Right forelimb (tissue), 1 donor: ENCODE measurements around the gene NPW.

Experiments used
- DNase-seq: peaks from one replicate; pipeline ENCODE4 v3.0.0-alpha.2; 2018

Gene NPW

GRCh38 chr16:2019518-2019920, at the start of gene NPW:
TSS of gene NPW (plus strand) at chr16:2019785.
- no peak for DNase-seq

GRCh38 chr16:1971796-1972489, 47.6 kb upstream of the NPW start, which contains the start of gene TBL3:
TSS of gene TBL3 (plus strand) at chr16:1972053. CDS start at chr16:1972165, 112 bp downstream.
- DNase-seq: peak; percentile 99

DNA sequence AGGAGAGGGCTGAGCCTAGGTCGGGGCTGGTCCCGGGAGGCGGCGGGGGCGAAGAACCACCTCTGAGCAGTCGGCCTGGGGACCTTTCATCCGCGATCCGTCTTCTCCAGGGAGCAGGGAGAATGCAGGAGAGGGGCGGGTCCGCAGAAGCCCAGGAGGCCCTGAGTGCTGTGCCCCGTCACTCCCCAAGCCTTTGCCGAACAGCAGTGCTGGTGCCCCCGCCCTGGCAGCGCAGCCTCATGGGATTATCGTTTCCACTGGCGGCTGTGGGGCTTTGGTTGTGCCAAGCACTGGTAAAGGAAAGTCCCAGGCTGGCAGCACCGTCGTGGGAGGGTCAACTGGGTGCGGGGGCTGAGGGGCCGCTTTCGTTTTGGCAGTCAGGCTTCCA, 47.1 kb upstream of the NPW start:
- peak; percentile 42 for DNase-seq

- no peak for DNase-seq
These were observed 46.0 kb upstream of the NPW start for GRCh38 chr16:1973461-1974156.

DNA sequence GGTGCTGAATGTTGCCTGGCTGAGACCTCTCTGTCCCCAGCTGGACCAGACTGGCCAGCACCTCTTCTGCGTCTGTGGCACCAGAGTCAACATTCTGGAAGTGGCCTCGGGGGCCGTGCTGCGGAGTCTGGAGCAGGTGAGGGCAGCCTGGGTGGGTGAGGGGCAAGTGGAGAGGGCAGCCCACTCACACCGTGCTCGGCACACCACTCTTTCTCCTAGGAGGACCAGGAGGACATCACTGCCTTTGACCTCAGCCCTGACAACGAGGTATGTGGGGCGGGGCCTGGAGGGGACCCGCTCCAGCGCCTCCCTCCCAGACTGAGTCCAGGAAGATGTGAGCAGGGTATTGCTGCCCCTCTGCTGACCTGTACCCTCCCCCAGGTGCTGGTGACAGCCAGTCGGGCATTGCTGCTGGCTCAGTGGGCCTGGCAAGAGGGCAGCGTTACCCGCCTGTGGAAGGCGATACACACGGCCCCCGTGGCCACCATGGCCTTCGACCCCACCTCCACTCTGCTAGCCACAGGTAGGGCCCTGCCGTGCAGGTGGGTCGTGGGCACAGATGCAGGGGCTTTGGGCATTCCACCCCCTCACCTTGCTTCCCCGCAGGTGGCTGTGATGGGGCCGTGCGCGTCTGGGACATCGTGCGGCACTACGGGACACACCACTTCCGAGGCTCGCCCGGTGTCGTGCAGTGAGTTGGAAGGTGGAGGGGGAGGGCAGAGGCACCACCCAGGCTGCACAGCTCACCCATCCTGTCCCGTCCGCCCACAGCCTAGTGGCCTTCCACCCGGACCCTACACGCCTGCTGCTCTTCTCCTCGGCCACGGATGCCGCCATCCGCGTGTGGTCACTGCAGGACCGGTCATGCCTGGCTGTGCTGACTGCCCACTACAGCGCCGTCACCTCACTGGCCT, 45.2 kb upstream of the NPW start:
- DNase-seq: no peak

GRCh38 chr16:1975432-1976215, 44.0 kb upstream of the NPW start:
- no peak for DNase-seq

DNA sequence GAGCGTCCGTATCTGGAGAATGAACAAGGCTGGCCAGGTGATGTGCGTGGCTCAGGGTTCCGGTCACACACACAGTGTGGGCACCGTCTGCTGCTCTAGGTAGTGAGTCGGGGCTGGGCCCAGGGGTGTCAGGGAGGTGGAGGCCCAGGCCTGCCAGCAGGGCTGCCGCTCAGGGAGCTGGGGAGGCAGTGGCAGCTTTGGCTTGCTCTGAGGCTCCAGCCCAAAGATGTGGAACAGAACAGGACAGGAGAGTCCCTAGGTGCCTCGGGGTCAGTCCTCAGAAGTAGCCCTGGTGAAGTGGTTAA, 43.4 kb upstream of the NPW start:
- DNase-seq: no peak

- no peak for DNase-seq
These were observed 42.4 kb upstream of the NPW start for GRCh38 chr16:1976951-1977874.

DNA sequence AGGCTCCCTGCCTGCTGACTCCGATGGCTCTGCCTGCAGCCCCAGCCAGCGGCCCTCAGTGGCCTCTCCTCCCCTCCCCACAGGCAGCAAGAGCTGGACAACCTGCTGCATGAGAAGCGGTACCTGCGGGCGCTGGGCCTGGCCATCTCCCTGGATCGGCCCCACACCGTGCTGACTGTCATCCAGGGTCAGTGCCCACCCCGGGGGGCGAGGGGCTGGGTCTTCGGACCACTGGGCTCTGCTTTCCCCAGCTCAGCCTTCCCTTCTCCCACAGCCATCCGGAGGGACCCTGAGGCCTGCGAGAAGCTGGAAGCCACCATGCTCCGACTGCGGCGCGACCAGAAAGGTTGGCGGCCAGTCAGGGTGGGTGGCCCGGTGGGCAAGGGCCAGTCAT, 41.7 kb upstream of the NPW start:
- DNase-seq: no peak

GRCh38 chr16:1978476-1979120, 41.0 kb upstream of the NPW start:
- no peak for DNase-seq

DNA sequence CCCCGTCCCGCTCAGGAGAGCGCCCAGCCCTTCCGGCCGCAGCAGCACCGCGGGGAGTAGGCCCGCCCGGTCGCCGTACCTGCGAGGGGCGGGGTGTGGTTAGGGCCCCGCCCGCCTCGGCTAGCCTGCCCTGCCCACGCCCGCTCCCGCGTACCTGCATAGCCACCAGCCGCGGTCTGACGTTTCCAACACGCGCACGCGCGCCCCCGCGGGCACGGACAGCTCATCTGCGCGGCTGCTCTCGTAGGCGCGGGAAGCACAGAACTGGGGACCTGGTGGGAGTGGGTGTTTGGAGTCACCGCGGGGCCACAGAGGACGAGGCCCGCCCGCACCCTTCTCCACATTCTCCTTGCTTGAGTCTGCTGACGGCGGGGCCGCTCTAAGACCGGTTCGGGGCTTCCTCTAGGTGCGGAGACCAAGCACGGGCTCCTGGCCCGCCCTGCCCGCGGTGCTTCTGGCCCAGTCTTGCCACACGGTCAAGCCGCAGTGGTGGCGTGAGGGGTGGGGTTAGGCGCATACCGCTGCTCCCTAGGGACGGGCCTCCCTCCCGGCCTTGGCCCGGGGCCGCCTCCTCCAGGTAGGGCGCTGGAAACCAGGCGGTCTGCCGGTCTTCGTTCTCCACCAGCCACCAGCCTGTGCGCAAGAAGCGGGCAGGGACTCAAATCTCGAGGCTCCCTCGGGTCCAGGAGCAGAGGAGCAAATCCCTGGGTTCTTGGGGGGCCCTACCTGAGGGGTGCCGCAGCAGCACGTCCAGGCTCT, 40.1 kb upstream of the NPW start:
- DNase-seq: no peak

DNA sequence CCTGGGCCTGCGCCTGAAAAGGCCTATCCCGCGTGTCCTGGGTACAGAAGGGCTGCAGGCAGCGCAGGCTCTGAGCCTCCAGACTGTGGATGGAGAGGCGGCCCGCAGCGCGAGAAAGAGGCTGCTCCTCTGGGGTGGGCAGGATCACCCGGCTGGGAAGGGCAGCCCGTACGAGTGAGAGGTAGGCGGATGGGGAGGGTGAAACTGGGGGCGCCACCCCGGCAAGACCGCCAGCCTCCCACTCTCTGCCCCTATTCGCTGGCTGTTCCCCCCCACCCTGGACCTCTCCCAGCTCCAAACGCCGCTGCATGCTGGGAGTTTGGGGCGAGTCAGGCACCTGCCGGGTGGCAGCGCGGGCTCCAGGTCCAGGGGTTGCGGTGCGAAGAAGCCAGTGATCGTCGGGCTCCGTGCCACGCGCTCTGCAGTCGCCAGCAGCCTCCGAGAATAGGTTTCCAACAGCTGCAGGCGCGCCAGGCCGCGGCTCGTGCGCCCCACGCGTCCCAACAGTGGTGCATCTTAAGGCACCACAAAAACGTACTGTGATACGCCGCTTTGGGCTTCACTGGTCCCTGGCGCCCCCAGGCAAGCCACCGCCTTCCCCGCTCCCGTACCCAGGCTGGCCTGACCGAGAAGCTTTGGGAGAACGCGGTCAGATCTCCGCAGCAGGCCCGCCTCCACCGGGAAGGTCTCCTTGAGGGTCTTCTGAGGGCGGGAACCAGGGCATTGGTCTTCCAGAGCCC, 39.4 kb upstream of the NPW start:
- DNase-seq: no peak

DNA sequence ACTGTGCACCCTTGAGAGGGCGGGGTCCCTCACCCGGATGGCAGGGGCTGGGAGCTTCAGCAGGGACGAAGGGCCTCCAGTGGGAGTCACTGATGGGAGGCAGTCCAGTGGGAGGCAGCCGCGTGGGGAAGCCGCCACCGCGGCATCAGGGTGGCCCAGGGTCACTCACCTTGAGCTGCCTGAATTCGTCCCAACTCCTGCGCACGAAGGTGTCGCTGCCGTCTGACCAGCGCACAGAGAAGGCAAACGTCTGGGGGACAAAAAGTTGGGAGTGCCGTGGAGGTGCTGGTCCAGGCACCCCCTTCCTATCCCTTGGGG, 38.9 kb upstream of the NPW start:
- no peak for DNase-seq

DNA sequence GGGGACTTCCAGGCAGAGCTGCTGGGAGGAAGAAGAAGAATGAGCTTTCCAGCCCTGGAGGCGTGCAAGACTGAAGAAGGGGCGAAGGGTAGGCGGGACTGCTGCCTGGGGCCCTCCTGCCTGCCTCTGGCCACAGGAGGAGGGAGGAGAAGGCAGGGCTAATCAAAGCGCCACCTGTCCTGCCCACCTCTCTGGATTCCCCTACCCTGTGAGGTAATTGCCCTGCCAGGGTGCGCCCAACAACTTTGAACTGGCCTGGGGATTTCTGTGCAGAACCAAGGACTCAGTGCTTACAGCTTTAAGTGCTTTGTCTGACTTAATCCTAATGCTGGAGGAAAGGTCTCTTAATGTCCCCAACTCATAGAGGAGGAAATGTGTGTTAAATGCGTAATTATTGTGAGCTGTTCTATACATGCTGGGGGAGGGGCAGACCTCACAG, 38.2 kb upstream of the NPW start, which contains the start of gene NOXO1:
NOXO1 (minus strand) TSS at position 72 of the 439 bp plus-strand sequence. CDS start 290 bp downstream, outside the sequence.
- DNase-seq: no peak

- no peak for DNase-seq
These were observed 37.6 kb upstream of the NPW start for GRCh38 chr16:1982013-1982433.

GRCh38 chr16:1982991-1983543, 36.5 kb upstream of the NPW start:
- DNase-seq: no peak

DNA sequence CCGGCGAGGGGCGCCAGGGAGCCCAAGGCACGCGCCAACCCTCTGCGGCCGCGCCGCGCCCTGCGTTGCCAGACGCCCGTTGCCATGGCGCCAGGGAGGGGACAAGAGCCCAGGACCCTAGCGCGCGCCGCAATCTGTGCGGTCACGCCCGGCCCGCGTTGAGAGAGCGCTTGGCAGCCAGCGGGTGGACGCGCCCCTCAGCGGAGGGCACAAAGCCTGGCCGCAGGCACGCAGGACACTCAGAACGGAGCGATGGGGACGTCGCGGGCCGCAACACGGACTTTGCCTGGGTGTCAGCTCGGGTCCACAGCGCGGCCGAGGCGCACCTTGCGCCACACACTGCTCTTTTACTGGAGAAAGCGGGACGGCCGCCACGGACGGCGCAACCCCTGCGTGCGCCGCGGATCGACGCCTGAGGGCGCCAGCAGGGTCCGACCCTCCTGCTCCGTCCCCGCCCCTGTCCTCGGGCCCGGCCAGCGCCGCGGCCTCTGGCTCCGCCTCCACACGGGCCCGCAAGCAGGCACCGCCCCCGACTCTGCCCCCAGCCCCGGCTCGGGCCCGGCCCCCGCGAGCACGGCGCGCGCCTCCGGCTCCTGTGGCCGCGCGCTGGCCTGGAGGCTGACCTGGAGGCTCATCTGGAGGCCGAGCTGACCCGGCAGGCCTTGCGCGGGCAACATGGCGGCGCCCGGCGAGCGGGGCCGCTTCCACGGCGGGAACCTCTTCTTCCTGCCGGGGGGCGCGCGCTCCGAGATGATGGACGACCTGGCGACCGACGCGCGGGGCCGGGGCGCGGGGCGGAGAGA, 35.8 kb upstream of the NPW start, which contains the start of gene GFER:
GFER (plus strand) TSS at position 650 of the 803 bp plus-strand sequence; CDS start at position 676, 26 bp downstream.
- peak; percentile 94 for DNase-seq
